ENCODE measurements around the gene SNX9.
"Not testable (repeated sequence)": the region's sequence is repeated elsewhere in the genome, so short reads cannot be mapped to it uniquely, and the experiment has no call there.

Gene SNX9

GRCh38 chr6:157849288-157850017 is 26.4 kb downstream of the SNX9 start:
- no peak for TF ChIP-seq GATA1 (IDR thresholded peaks at IDR 0.05; ENCODE audit: low read depth, low read length)
- TF ChIP-seq POLR2A (IDR thresholded peaks at IDR 0.05; ENCODE audit: low read length): no peak
- no peak for DNase-seq

GRCh38 chr6:157850030-157850429 is 27.0 kb downstream of the SNX9 start:
- no peak for TF ChIP-seq POLR2A (IDR thresholded peaks at IDR 0.05; ENCODE audit: low read length)
- no peak for TF ChIP-seq GATA1 (IDR thresholded peaks at IDR 0.05; ENCODE audit: low read depth, low read length)
- no peak for DNase-seq

- TF ChIP-seq GATA1 (IDR thresholded peaks at IDR 0.05; ENCODE audit: low read depth, low read length) (no peak), POLR2A (IDR thresholded peaks at IDR 0.05; ENCODE audit: low read length) (no peak)
- peak; percentile 23 to 45 for DNase-seq
Observed at GRCh38 chr6:157853018-157853805, 30.2 kb downstream of the SNX9 start.

GRCh38 chr6:157853902-157854502 is 31.0 kb downstream of the SNX9 start:
- TF ChIP-seq POLR2A (IDR thresholded peaks at IDR 0.05; ENCODE audit: low read length): no peak
- no peak for TF ChIP-seq GATA1 (IDR thresholded peaks at IDR 0.05; ENCODE audit: low read depth, low read length)

GRCh38 chr6:157855325-157855724 is 32.3 kb downstream of the SNX9 start:
- DNase-seq: no peak
- no peak for TF ChIP-seq POLR2A (IDR thresholded peaks at IDR 0.05; ENCODE audit: low read length)

More at GRCh38 chr6:157853902-157854502, 31.0 kb downstream of the SNX9 start:
- DNase-seq: no peak

- DNase-seq: peak; percentile 51 to 68
Observed at GRCh38 chr6:157855804-157856203, 32.8 kb downstream of the SNX9 start.

GRCh38 chr6:157858664-157859063 is 35.6 kb downstream of the SNX9 start:
- not testable (repeated sequence) for DNase-seq

GRCh38 chr6:157859775-157860504 is 36.9 kb downstream of the SNX9 start:
- no peak for TF ChIP-seq POLR2A (IDR thresholded peaks at IDR 0.05; ENCODE audit: low read length)
- no peak for DNase-seq

- TF ChIP-seq POLR2A (IDR thresholded peaks at IDR 0.05; ENCODE audit: low read length) (no peak), GATA1 (IDR thresholded peaks at IDR 0.05; ENCODE audit: low read depth, low read length) (no peak)
- DNase-seq: peak; percentile 19 to 23
Observed at GRCh38 chr6:157860505-157860991, 37.5 kb downstream of the SNX9 start.

- DNase-seq: peak; percentile 68 to 69
- TF ChIP-seq POLR2A (IDR thresholded peaks at IDR 0.05; ENCODE audit: low read length) (no peak), GATA1 (IDR thresholded peaks at IDR 0.05; ENCODE audit: low read depth, low read length) (no peak)
Observed at GRCh38 chr6:157861184-157861583, 38.1 kb downstream of the SNX9 start.

- peak in 1 of 2 experiments; percentile 16 for DNase-seq
Observed at GRCh38 chr6:157861814-157862213, 38.8 kb downstream of the SNX9 start.

GRCh38 chr6:157862706-157863105 is 39.7 kb downstream of the SNX9 start:
- DNase-seq: no peak
- TF ChIP-seq POLR2A (IDR thresholded peaks at IDR 0.05; ENCODE audit: low read length): no peak
- no peak for TF ChIP-seq GATA1 (IDR thresholded peaks at IDR 0.05; ENCODE audit: low read depth, low read length)

More at GRCh38 chr6:157861814-157862213, 38.8 kb downstream of the SNX9 start:
- no peak for TF ChIP-seq GATA1 (IDR thresholded peaks at IDR 0.05; ENCODE audit: low read depth, low read length)
- no peak for TF ChIP-seq POLR2A (IDR thresholded peaks at IDR 0.05; ENCODE audit: low read length)

GRCh38 chr6:157864185-157864761 is 41.2 kb downstream of the SNX9 start:
- no peak for TF ChIP-seq POLR2A (IDR thresholded peaks at IDR 0.05; ENCODE audit: low read length)
- no peak for TF ChIP-seq GATA1 (IDR thresholded peaks at IDR 0.05; ENCODE audit: low read depth, low read length)
- no peak for DNase-seq

- DNase-seq: no peak
- no peak for TF ChIP-seq POLR2A (IDR thresholded peaks at IDR 0.05; ENCODE audit: low read length)
Observed at GRCh38 chr6:157865249-157865648, 42.2 kb downstream of the SNX9 start.
